Measurements from ENCODE around the gene SPATS2L. TPM values are rescaled to one million over a fixed set of nuclear protein-coding genes. Genes with fewer than 3 reads are reported as not detected.

The SPATS2L gene
- total and polyA plus RNA-seq, 9 donors: 144 to 235 (median 222) TPM

GRCh38 chr2:200479692-200480265 is 173.3 kb downstream of the SPATS2L start:
- Histone ChIP-seq H3K27ac (ENCODE audit: low read length) (peak overlapping the region; percentile 73), H3K27me3 (ENCODE audit: control insufficient read depth, insufficient read depth, low read length) (no peaks in the 10 kb centered on the region), H3K9me3 (replicated peaks; ENCODE audit: control insufficient read depth, low read depth, low read length) (no peaks in the 10 kb centered on the region), H3K36me3 (ENCODE audit: control insufficient read depth, insufficient read depth, low read length) (peaks cover 49% of the 10 kb centered on the region), H3K4me3 (ENCODE audit: low read length) (no peak overlapping the region), H3K4me1 (ENCODE audit: control insufficient read depth, insufficient read depth, low read length) (peaks cover 23% of the 10 kb centered on the region)
- 49% methylated on average over 2 of the region's 8 CpGs for WGBS (ENCODE audit: insufficient coverage)
- DNase-seq: peak; percentile 59

GRCh38 chr2:200482194-200482593 is 175.7 kb downstream of the SPATS2L start:
- H3K27me3 ChIP-seq (ENCODE audit: control insufficient read depth, insufficient read depth, low read length): no peaks in the 10 kb centered on the region
- peaks cover 30% of the 10 kb centered on the region for H3K36me3 ChIP-seq (ENCODE audit: control insufficient read depth, insufficient read depth, low read length)
- no peaks in the 10 kb centered on the region for H3K9me3 ChIP-seq (replicated peaks; ENCODE audit: control insufficient read depth, low read depth, low read length)
- peaks cover 14% of the 10 kb centered on the region for H3K4me1 ChIP-seq (ENCODE audit: control insufficient read depth, insufficient read depth, low read length)
- no peak overlapping the region for H3K27ac ChIP-seq (ENCODE audit: low read length)
- DNase-seq: no peak
- H3K4me3 ChIP-seq (ENCODE audit: low read length): no peak overlapping the region

GRCh38 chr2:200483729-200484198 is 177.3 kb downstream of the SPATS2L start:
- no peaks in the 10 kb centered on the region for H3K27me3 ChIP-seq (ENCODE audit: control insufficient read depth, insufficient read depth, low read length)
- peaks cover 19% of the 10 kb centered on the region for H3K36me3 ChIP-seq (ENCODE audit: control insufficient read depth, insufficient read depth, low read length)
- no peak overlapping the region for H3K4me3 ChIP-seq (ENCODE audit: low read length)
- no peaks in the 10 kb centered on the region for H3K9me3 ChIP-seq (replicated peaks; ENCODE audit: control insufficient read depth, low read depth, low read length)
- no peak overlapping the region for H3K27ac ChIP-seq (ENCODE audit: low read length)
- WGBS (ENCODE audit: insufficient coverage): 38% methylated on average over 1 of the region's 4 CpGs
- peaks cover 9% of the 10 kb centered on the region for H3K4me1 ChIP-seq (ENCODE audit: control insufficient read depth, insufficient read depth, low read length)
- DNase-seq: no peak

- H3K9me3 ChIP-seq (replicated peaks; ENCODE audit: control insufficient read depth, low read depth, low read length): no peaks in the 10 kb centered on the region
- no peak overlapping the region for H3K27ac ChIP-seq (ENCODE audit: low read length)
- H3K36me3 ChIP-seq (ENCODE audit: control insufficient read depth, insufficient read depth, low read length): peaks cover 14% of the 10 kb centered on the region
- no peak overlapping the region for H3K4me3 ChIP-seq (ENCODE audit: low read length)
- H3K4me1 ChIP-seq (ENCODE audit: control insufficient read depth, insufficient read depth, low read length): no peaks in the 10 kb centered on the region
- H3K27me3 ChIP-seq (ENCODE audit: control insufficient read depth, insufficient read depth, low read length): no peaks in the 10 kb centered on the region
- 64% methylated on average over 2 of the region's 3 CpGs for WGBS (ENCODE audit: insufficient coverage)
- no peak for DNase-seq
These were observed 178.4 kb downstream of the SPATS2L start for GRCh38 chr2:200484934-200485333.

- H3K27me3 ChIP-seq (ENCODE audit: control insufficient read depth, insufficient read depth, low read length): no peaks in the 10 kb centered on the region
- H3K4me3 ChIP-seq (ENCODE audit: low read length): no peak overlapping the region
- DNase-seq: no peak
- H3K4me1 ChIP-seq (ENCODE audit: control insufficient read depth, insufficient read depth, low read length): no peaks in the 10 kb centered on the region
- peaks cover 22% of the 10 kb centered on the region for H3K36me3 ChIP-seq (ENCODE audit: control insufficient read depth, insufficient read depth, low read length)
- no peak overlapping the region for H3K27ac ChIP-seq (ENCODE audit: low read length)
- no peaks in the 10 kb centered on the region for H3K9me3 ChIP-seq (replicated peaks; ENCODE audit: control insufficient read depth, low read depth, low read length)
- WGBS (ENCODE audit: insufficient coverage): no CpG with 5 or more reads among the region's 2 CpGs
These were observed 180.0 kb downstream of the SPATS2L start for GRCh38 chr2:200486529-200486928.

- Histone ChIP-seq H3K27ac (ENCODE audit: low read length) (no peak overlapping the region), H3K36me3 (ENCODE audit: control insufficient read depth, insufficient read depth, low read length) (peaks cover 31% of the 10 kb centered on the region), H3K4me3 (ENCODE audit: low read length) (no peak overlapping the region), H3K9me3 (replicated peaks; ENCODE audit: control insufficient read depth, low read depth, low read length) (no peaks in the 10 kb centered on the region), H3K4me1 (ENCODE audit: control insufficient read depth, insufficient read depth, low read length) (no peaks in the 10 kb centered on the region), H3K27me3 (ENCODE audit: control insufficient read depth, insufficient read depth, low read length) (no peaks in the 10 kb centered on the region)
- DNase-seq: no peak
- 20% methylated on average over 1 of the region's 4 CpGs for WGBS (ENCODE audit: insufficient coverage)
These were observed 181.7 kb downstream of the SPATS2L start for GRCh38 chr2:200488169-200488568.

GRCh38 chr2:200490001-200490400 is 183.5 kb downstream of the SPATS2L start:
- Histone ChIP-seq H3K27me3 (ENCODE audit: control insufficient read depth, insufficient read depth, low read length) (no peaks in the 10 kb centered on the region), H3K4me3 (ENCODE audit: low read length) (no peak overlapping the region), H3K9me3 (replicated peaks; ENCODE audit: control insufficient read depth, low read depth, low read length) (no peaks in the 10 kb centered on the region), H3K36me3 (ENCODE audit: control insufficient read depth, insufficient read depth, low read length) (peaks cover 27% of the 10 kb centered on the region), H3K27ac (ENCODE audit: low read length) (no peak overlapping the region), H3K4me1 (ENCODE audit: control insufficient read depth, insufficient read depth, low read length) (no peaks in the 10 kb centered on the region)
- 97% methylated on average over 22 of the region's 22 CpGs for WGBS (ENCODE audit: insufficient coverage)
- DNase-seq: no peak

- Histone ChIP-seq H3K4me3 (ENCODE audit: low read length) (no peak overlapping the region), H3K9me3 (replicated peaks; ENCODE audit: control insufficient read depth, low read depth, low read length) (no peaks in the 10 kb centered on the region), H3K27ac (ENCODE audit: low read length) (no peak overlapping the region), H3K36me3 (ENCODE audit: control insufficient read depth, insufficient read depth, low read length) (peaks cover 29% of the 10 kb centered on the region), H3K4me1 (ENCODE audit: control insufficient read depth, insufficient read depth, low read length) (no peaks in the 10 kb centered on the region), H3K27me3 (ENCODE audit: control insufficient read depth, insufficient read depth, low read length) (no peaks in the 10 kb centered on the region)
- DNase-seq: no peak
These were observed 186.2 kb downstream of the SPATS2L start for GRCh38 chr2:200492656-200493055.

- no peaks in the 10 kb centered on the region for H3K4me1 ChIP-seq (ENCODE audit: control insufficient read depth, insufficient read depth, low read length)
- no peaks in the 10 kb centered on the region for H3K27me3 ChIP-seq (ENCODE audit: control insufficient read depth, insufficient read depth, low read length)
- H3K9me3 ChIP-seq (replicated peaks; ENCODE audit: control insufficient read depth, low read depth, low read length): no peaks in the 10 kb centered on the region
- WGBS (ENCODE audit: insufficient coverage): 100% methylated on average over 1 of the region's 2 CpGs
- no peak overlapping the region for H3K27ac ChIP-seq (ENCODE audit: low read length)
- H3K36me3 ChIP-seq (ENCODE audit: control insufficient read depth, insufficient read depth, low read length): peaks cover 35% of the 10 kb centered on the region
- DNase-seq: no peak
- no peak overlapping the region for H3K4me3 ChIP-seq (ENCODE audit: low read length)
These were observed 187.6 kb downstream of the SPATS2L start for GRCh38 chr2:200494048-200494447.

- H3K36me3 ChIP-seq (ENCODE audit: control insufficient read depth, insufficient read depth, low read length): peaks cover 18% of the 10 kb centered on the region
- no peaks in the 10 kb centered on the region for H3K4me1 ChIP-seq (ENCODE audit: control insufficient read depth, insufficient read depth, low read length)
- H3K9me3 ChIP-seq (replicated peaks; ENCODE audit: control insufficient read depth, low read depth, low read length): no peaks in the 10 kb centered on the region
- no peak overlapping the region for H3K4me3 ChIP-seq (ENCODE audit: low read length)
- no peaks in the 10 kb centered on the region for H3K27me3 ChIP-seq (ENCODE audit: control insufficient read depth, insufficient read depth, low read length)
- H3K27ac ChIP-seq (ENCODE audit: low read length): no peak overlapping the region
- 100% methylated on average over 1 of the region's 1 CpG for WGBS (ENCODE audit: insufficient coverage)
- DNase-seq: no peak
These were observed 190.2 kb downstream of the SPATS2L start for GRCh38 chr2:200496696-200497095.

Measured in muscle of leg (tissue), 11 donors.